ENCODE measurements around the gene CHODL. TPM values are rescaled to one million over a fixed set of nuclear protein-coding genes. Genes with fewer than 3 reads are reported as not detected.

Gene CHODL
- total RNA-seq, 6 experiments from 2014 or later = 0.11 TPM; not detected in 5

DNA sequence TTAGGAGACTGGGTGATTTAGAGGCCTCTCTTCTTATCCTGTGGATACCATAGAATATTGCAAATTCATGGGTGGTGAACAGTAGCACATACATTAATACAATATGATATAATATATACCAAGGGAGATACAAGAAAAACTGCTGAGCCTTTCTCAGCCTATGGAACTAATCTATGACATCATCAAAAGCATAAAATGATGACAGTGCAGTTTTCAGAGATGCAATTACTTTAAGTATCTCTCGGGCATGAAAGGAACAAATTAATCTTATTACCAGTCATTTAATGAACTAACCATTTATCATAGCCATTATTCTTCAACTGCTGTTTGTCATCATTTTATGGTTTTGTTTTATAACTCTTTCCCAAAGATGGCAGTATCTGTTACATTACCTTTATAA is 3.5 kb downstream of the CHODL start:
- intact Hi-C loops (cut with DNase I) = no loop called here
- Histone ChIP-seq H3K27ac (no peak overlapping the region), H3K4me1 (peaks cover 0 to 6% (median 0%) of the 10 kb centered on the region in 4 donors), H3K36me3 (no peaks in the 10 kb centered on the region), H3K4me3 (no peak overlapping the region), H3K9me3 (no peaks in the 10 kb centered on the region), H3K27me3 (no peaks in the 10 kb centered on the region)
- TF ChIP-seq POLR2A (IDR thresholded peaks at IDR 0.05) = no peak
- no peak for TF ChIP-seq CTCF (IDR thresholded peaks at IDR 0.05)
- 67% methylated on average over 1 of the region's 1 CpG for WGBS (ENCODE audit: insufficient coverage, low coverage, low lambda C conversion rate, missing lambda C conversion rate)
- ATAC-seq (no peak), DNase-seq (no peak)

GRCh38 chr21:18249672-18250071 is 5.0 kb downstream of the CHODL start:
- H3K9me3 ChIP-seq = no peaks in the 10 kb centered on the region
- intact Hi-C loops (cut with DNase I) = no loop called here
- DNase-seq (no peak), ATAC-seq (no peak)
- 26% methylated on average over 2 of the region's 2 CpGs for WGBS (ENCODE audit: insufficient coverage, low coverage, low lambda C conversion rate, missing lambda C conversion rate)
- no peaks in the 10 kb centered on the region for H3K27me3 ChIP-seq
- no peak overlapping the region for H3K4me3 ChIP-seq
- no peak for TF ChIP-seq POLR2A (IDR thresholded peaks at IDR 0.05)
- TF ChIP-seq CTCF (IDR thresholded peaks at IDR 0.05) = no peak
- H3K27ac ChIP-seq = no peak overlapping the region
- peaks cover 0 to 6% (median 0%) of the 10 kb centered on the region in 4 donors for H3K4me1 ChIP-seq
- no peaks in the 10 kb centered on the region for H3K36me3 ChIP-seq

DNA sequence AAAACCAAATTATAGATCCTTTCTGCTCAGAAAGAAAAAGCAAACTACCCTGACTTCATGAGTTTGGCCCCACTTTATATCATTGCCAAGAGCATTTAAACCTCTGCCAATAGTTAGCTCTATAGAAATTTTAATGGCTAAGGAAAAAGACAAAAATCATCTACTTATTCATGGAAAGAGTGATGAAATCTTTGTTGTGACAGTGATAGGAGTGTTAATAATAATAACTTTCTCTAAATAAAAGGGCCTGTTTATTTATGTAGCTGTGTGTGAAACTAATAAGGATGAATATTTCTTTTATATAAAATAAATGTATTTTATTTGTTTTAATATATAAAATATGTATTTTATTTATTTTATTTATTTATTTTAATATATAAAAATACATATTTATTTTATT is 6.4 kb downstream of the CHODL start:
- ATAC-seq = no peak
- TF ChIP-seq CTCF (IDR thresholded peaks at IDR 0.05) (no peak), POLR2A (IDR thresholded peaks at IDR 0.05) (no peak)
- intact Hi-C loops (cut with DNase I) = no loop called here

DNA sequence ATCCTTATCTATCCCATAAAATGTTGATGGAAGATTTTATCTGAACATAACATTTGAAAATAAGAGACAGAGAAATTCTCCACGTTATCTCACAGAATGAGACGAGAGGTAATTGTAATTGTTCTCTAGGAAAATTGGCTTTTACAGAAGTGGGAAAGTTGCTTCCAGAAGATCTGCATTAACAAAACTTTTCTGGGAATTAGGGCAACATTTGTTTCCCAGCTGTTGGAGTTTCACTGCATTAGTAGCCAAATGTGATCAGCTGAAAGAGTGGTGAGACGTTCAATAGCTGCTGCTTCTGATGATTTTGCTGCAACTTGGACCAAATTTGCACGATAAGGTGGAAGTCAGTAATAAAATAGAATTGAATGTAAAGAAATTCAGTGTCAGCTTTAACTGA is 7.6 kb downstream of the CHODL start:
- DNase-seq (no peak), ATAC-seq (no peak)
- Histone ChIP-seq H3K36me3 (no peaks in the 10 kb centered on the region), H3K27me3 (no peaks in the 10 kb centered on the region), H3K9me3 (no peaks in the 10 kb centered on the region), H3K4me1 (no peaks in the 10 kb centered on the region), H3K27ac (no peak overlapping the region), H3K4me3 (no peak overlapping the region)
- intact Hi-C loops (cut with DNase I) = no loop called here
- TF ChIP-seq POLR2A (IDR thresholded peaks at IDR 0.05) (no peak), CTCF (IDR thresholded peaks at IDR 0.05) (no peak)
- WGBS (ENCODE audit: insufficient coverage, low coverage, low lambda C conversion rate, missing lambda C conversion rate) = 40% methylated on average over 4 of the region's 4 CpGs

More for the DNA sequence above, 6.4 kb downstream of the CHODL start:
- no peaks in the 10 kb centered on the region for H3K4me1 ChIP-seq
- H3K36me3 ChIP-seq = no peaks in the 10 kb centered on the region
- no peaks in the 10 kb centered on the region for H3K9me3 ChIP-seq
- no peak overlapping the region for H3K4me3 ChIP-seq
- no peak overlapping the region for H3K27ac ChIP-seq
- DNase-seq = no peak
- H3K27me3 ChIP-seq = no peaks in the 10 kb centered on the region

DNA sequence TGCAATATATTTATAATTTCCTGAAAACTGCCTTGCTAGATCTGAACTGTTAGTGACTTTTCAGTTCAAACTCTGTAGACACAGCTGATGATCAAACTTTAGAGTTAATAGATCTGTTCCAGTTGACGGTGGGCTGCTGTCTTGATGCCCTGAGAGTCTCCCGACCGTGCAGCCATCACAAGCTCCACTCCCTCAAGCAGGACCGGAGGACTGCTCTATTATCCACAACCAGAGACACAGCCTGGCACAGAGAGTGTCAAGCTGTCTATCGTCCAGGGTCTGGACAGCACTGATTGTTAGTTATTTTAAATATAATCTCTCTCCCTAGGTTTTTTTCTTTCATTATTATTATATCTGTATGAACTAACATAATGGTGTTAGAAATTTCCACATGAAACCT is 8.0 kb downstream of the CHODL start:
- WGBS (ENCODE audit: insufficient coverage, low coverage, low lambda C conversion rate, missing lambda C conversion rate) = 64% methylated on average over 4 of the region's 5 CpGs
- DNase-seq = no peak
- TF ChIP-seq CTCF (IDR thresholded peaks at IDR 0.05) (no peak), POLR2A (IDR thresholded peaks at IDR 0.05) (no peak)

More for the DNA sequence above, 8.0 kb downstream of the CHODL start:
- H3K36me3 ChIP-seq = no peaks in the 10 kb centered on the region
- H3K4me1 ChIP-seq = no peaks in the 10 kb centered on the region
- H3K27ac ChIP-seq = no peak overlapping the region
- ATAC-seq = no peak
- no peaks in the 10 kb centered on the region for H3K27me3 ChIP-seq
- no peaks in the 10 kb centered on the region for H3K9me3 ChIP-seq
- intact Hi-C loops (cut with DNase I) = no loop called here
- H3K4me3 ChIP-seq = no peak overlapping the region
